Sigmoid colon (tissue), 3 donors: ENCODE data around the gene ANKRD13C.

Experiments
- POLR2A ChIP-seq, 2 donors: fragments of 450-650 bp; IDR thresholded peaks; one replicate each; pipeline ENCODE4 v1.6.1; 2016; ENCODE audit warnings: antibody characterized with exemption in 2 of 2, mild to moderate bottlenecking in 2 of 2, moderate library complexity in 2 of 2
- TF ChIP-seq, protein P1 (sequence below), 4 experiments: fragments of 450-650 bp in 3 of 4; fragments of 200-600 bp in 1 of 4; IDR thresholded peaks; one replicate each; pipeline ENCODE4 v1.5.1; 2016 to 2019; ENCODE audit warnings: antibody characterized with exemption in 4 of 4, mild to moderate bottlenecking in 3 of 4, moderate library complexity in 2 of 4

DNA sequence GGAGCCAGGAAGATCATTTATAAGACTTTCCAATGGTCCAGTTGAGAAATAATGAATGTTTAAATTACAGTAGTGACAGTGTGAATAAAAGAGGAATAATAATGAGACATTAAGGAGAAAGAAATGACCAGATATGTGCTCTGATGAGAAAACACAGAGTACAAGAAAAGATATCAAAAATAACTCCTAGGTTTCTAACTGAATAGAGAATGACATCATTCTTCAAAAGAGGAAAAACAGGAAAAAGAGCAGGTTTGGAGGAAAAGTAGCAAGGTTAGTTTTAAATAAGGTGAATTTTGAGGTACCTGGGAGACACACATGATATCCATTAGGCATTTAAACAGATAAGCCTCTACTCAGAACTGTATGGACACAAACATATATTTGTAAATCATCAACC, 55.0 kb downstream of the ANKRD13C start:
- TF ChIP-seq, protein P1, sequence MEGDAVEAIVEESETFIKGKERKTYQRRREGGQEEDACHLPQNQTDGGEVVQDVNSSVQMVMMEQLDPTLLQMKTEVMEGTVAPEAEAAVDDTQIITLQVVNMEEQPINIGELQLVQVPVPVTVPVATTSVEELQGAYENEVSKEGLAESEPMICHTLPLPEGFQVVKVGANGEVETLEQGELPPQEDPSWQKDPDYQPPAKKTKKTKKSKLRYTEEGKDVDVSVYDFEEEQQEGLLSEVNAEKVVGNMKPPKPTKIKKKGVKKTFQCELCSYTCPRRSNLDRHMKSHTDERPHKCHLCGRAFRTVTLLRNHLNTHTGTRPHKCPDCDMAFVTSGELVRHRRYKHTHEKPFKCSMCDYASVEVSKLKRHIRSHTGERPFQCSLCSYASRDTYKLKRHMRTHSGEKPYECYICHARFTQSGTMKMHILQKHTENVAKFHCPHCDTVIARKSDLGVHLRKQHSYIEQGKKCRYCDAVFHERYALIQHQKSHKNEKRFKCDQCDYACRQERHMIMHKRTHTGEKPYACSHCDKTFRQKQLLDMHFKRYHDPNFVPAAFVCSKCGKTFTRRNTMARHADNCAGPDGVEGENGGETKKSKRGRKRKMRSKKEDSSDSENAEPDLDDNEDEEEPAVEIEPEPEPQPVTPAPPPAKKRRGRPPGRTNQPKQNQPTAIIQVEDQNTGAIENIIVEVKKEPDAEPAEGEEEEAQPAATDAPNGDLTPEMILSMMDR (IDR thresholded peaks at IDR 0.05), result no peak
- no peak for TF ChIP-seq POLR2A (IDR thresholded peaks at IDR 0.05)
